ENCODE results near the gene RRP15. TPM values are rescaled to one million over a fixed set of nuclear protein-coding genes. Genes with fewer than 3 reads are reported as not detected.

The RRP15 gene
- total and polyA plus RNA-seq, 9 of the 15 experiments (the other 6 are each of a cell fraction or from before 2014, with no cell fraction given) = 9.5 to 58.1 (median 29.3) TPM

DNA sequence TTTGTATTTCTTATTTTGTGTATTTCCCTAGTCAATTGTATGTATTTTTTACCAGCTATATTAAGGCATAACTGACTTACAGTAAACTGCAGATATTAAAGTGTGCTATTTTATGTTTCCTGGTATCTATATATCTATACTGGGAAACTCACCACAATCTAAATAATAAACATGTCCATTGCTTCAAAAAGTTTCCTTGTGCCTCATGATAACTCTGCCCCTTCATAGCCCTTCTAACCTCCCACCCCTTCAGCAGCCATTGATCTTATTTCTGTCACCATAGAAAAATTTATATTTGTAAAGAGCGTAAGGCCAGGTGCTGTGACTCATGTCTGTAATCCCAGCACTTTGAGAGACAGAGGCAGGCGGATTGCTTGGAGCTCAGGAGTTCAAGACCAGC lies 9.3 kb upstream of the RRP15 start (continued):
- TF ChIP-seq, protein P1, sequence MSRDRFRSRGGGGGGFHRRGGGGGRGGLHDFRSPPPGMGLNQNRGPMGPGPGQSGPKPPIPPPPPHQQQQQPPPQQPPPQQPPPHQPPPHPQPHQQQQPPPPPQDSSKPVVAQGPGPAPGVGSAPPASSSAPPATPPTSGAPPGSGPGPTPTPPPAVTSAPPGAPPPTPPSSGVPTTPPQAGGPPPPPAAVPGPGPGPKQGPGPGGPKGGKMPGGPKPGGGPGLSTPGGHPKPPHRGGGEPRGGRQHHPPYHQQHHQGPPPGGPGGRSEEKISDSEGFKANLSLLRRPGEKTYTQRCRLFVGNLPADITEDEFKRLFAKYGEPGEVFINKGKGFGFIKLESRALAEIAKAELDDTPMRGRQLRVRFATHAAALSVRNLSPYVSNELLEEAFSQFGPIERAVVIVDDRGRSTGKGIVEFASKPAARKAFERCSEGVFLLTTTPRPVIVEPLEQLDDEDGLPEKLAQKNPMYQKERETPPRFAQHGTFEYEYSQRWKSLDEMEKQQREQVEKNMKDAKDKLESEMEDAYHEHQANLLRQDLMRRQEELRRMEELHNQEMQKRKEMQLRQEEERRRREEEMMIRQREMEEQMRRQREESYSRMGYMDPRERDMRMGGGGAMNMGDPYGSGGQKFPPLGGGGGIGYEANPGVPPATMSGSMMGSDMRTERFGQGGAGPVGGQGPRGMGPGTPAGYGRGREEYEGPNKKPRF (IDR thresholded peaks at IDR 0.05; ENCODE audit: low read depth, low read length) = no peak
- TF ChIP-seq ZNF134 (CRISPR knock-in tag; conservative IDR thresholded peaks at IDR 0.05) = no peak
- TF ChIP-seq ZMIZ1 (IDR thresholded peaks at IDR 0.05; ENCODE audit: low read depth in 2 of 2, low read length in 2 of 2) = no peak
- TF ChIP-seq, protein P2, sequence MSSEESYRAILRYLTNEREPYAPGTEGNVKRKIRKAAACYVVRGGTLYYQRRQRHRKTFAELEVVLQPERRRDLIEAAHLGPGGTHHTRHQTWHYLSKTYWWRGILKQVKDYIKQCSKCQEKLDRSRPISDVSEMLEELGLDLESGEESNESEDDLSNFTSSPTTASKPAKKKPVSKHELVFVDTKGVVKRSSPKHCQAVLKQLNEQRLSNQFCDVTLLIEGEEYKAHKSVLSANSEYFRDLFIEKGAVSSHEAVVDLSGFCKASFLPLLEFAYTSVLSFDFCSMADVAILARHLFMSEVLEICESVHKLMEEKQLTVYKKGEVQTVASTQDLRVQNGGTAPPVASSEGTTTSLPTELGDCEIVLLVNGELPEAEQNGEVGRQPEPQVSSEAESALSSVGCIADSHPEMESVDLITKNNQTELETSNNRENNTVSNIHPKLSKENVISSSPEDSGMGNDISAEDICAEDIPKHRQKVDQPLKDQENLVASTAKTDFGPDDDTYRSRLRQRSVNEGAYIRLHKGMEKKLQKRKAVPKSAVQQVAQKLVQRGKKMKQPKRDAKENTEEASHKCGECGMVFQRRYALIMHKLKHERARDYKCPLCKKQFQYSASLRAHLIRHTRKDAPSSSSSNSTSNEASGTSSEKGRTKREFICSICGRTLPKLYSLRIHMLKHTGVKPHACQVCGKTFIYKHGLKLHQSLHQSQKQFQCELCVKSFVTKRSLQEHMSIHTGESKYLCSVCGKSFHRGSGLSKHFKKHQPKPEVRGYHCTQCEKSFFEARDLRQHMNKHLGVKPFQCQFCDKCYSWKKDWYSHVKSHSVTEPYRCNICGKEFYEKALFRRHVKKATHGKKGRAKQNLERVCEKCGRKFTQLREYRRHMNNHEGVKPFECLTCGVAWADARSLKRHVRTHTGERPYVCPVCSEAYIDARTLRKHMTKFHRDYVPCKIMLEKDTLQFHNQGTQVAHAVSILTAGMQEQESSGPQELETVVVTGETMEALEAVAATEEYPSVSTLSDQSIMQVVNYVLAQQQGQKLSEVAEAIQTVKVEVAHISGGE (CRISPR knock-in tag; IDR thresholded peaks at IDR 0.05) = no peak
- no peak for TF ChIP-seq MTA3 (IDR thresholded peaks at IDR 0.05; ENCODE audit: borderline replicate concordance)
- TF ChIP-seq ZNF354B (CRISPR knock-in tag; IDR thresholded peaks at IDR 0.05) = no peak
- peak; percentile 24; the same call in 1 of the 2 replicates for TF ChIP-seq TEAD4 (IDR thresholded peaks at IDR 0.05; ENCODE audit: low read length)
- no peak for TF ChIP-seq TEAD4 (CRISPR knock-in tag; IDR thresholded peaks at IDR 0.05; ENCODE audit: borderline replicate concordance)
- TF ChIP-seq GATA2 (CRISPR knock-in tag; IDR thresholded peaks at IDR 0.05) = no peak
- TF ChIP-seq CBFA2T2 (conservative IDR thresholded peaks at IDR 0.05) = peak; percentile 29; the same call in 1 of the 2 replicates
- no peak for TF ChIP-seq FOXK1 (CRISPR knock-in tag; IDR thresholded peaks at IDR 0.05; ENCODE audit: borderline replicate concordance)
- TF ChIP-seq MEIS2 (IDR thresholded peaks at IDR 0.05; ENCODE audit: partially characterized antibody) = peak; percentile 70
- no peak for TF ChIP-seq SETDB1 (IDR thresholded peaks at IDR 0.05; ENCODE audit: low read length)

Measured in K562 (cell line).